ENCODE data around the gene OSBPL9. TPM values are rescaled to one million over a fixed set of nuclear protein-coding genes. Genes with fewer than 3 reads are reported as not detected.

The OSBPL9 gene
- total RNA-seq, 2 experiments from 2014 or later = 35.6 to 36.5 TPM

GRCh38 chr1:51705035-51705434, 88.1 kb downstream of the OSBPL9 start:
- Mint-ChIP-seq H3K27me3 (no peaks in the 10 kb centered on the region), H3K4me3 (no peak overlapping the region), H3K9me3 (no peaks in the 10 kb centered on the region), H3K36me3 (ENCODE audit: low read depth) (peaks cover 4% of the 10 kb centered on the region), H3K27ac (no peak overlapping the region), H3K4me1 (ENCODE audit: low read depth) (no peaks in the 10 kb centered on the region)
- Histone ChIP-seq H3K27ac (ENCODE audit: low read depth in 1 of 2, low read length in 2 of 2) (no peak overlapping the region), H3K4me1 (ENCODE audit: insufficient read depth, low read length) (no peaks in the 10 kb centered on the region), H3K9me3 (ENCODE audit: control insufficient read depth in 1 of 2, insufficient read depth in 1 of 2, low read length in 2 of 2) (no peaks in the 10 kb centered on the region), H3K36me3 (ENCODE audit: insufficient read depth, low read length) (no peaks in the 10 kb centered on the region), H3K27me3 (ENCODE audit: control insufficient read depth in 1 of 2, insufficient read depth in 2 of 2, low read length in 2 of 2) (no peaks in the 10 kb centered on the region), H3K4me3 (ENCODE audit: low read length) (no peak overlapping the region)
- TF ChIP-seq, protein P1, sequence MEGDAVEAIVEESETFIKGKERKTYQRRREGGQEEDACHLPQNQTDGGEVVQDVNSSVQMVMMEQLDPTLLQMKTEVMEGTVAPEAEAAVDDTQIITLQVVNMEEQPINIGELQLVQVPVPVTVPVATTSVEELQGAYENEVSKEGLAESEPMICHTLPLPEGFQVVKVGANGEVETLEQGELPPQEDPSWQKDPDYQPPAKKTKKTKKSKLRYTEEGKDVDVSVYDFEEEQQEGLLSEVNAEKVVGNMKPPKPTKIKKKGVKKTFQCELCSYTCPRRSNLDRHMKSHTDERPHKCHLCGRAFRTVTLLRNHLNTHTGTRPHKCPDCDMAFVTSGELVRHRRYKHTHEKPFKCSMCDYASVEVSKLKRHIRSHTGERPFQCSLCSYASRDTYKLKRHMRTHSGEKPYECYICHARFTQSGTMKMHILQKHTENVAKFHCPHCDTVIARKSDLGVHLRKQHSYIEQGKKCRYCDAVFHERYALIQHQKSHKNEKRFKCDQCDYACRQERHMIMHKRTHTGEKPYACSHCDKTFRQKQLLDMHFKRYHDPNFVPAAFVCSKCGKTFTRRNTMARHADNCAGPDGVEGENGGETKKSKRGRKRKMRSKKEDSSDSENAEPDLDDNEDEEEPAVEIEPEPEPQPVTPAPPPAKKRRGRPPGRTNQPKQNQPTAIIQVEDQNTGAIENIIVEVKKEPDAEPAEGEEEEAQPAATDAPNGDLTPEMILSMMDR (IDR thresholded peaks at IDR 0.05) = no peak
- DNase-seq = no peak
- CTCF ChIA-PET = no interaction called here
- intact Hi-C loops (cut with DNase I, micrococcal nuclease) = no loop called here
- ATAC-seq (ENCODE audit: poor library complexity) = no peak
- POLR2A ChIA-PET = no interaction called here

DNA sequence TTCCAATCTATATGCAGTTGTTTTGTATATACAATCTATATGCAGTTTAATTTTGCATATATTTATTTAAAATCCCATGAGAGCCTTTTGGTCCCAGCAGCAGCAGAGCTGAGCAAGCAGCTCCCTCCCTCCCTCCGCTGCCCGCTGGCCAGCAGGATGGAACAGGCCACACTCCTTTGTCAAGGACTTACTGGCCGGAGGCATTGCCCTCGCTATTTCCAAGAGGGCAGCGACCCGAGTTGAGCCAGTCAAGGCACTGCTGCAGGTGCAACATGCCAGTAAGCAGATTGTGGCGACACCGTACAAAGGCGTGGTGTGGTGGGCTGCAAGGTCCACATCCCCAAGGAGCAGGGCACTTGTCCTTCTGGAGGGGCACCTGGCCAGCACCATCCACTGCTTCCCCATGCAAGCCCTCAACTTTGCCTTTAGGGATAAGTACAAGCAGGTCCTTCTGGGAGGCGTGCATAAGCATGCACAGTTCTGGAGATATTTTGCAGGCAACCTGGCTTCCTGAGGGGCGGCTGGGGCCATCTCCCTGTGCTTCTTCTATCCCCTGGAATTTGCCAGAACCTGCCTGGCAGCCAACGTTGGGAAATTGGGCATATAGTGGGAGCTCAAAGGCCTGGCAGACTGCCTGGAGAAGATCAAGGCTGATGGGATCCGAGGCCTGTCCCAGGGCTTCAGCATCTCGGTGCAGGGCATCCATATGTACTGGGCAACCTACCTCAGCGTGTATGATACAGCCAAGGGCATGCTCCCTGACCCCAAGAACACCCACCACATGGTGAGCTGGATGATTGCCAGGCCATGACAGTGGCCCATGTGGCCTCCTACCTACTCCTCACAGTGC, 92.2 kb downstream of the OSBPL9 start:
- DNase-seq (peak in 1 of 14 experiments; percentile 7), ATAC-seq (ENCODE audit: poor library complexity) (no peak)
- H3K27me3 Mint-ChIP-seq = no peaks in the 10 kb centered on the region
- H3K4me3 Mint-ChIP-seq = no peak overlapping the region
- Histone ChIP-seq H3K4me3 (ENCODE audit: low read length) (no peak overlapping the region), H3K9me3 (ENCODE audit: control insufficient read depth in 1 of 2, insufficient read depth in 1 of 2, low read length in 2 of 2) (no peaks in the 10 kb centered on the region), H3K27ac (ENCODE audit: low read depth in 1 of 2, low read length in 2 of 2) (no peak overlapping the region), H3K27me3 (ENCODE audit: control insufficient read depth in 1 of 2, insufficient read depth in 2 of 2, low read length in 2 of 2) (no peaks in the 10 kb centered on the region), H3K4me1 (ENCODE audit: insufficient read depth, low read length) (no peaks in the 10 kb centered on the region), H3K36me3 (ENCODE audit: insufficient read depth, low read length) (no peaks in the 10 kb centered on the region)
- ChIA-PET CTCF (no interaction called here), POLR2A (no interaction called here)
- intact Hi-C loops (cut with DNase I, micrococcal nuclease) = no loop called here
- H3K36me3 Mint-ChIP-seq (ENCODE audit: low read depth) = peaks cover 10% of the 10 kb centered on the region
- no peak overlapping the region for H3K27ac Mint-ChIP-seq
- no peaks in the 10 kb centered on the region for H3K9me3 Mint-ChIP-seq
- no peaks in the 10 kb centered on the region for H3K4me1 Mint-ChIP-seq (ENCODE audit: low read depth)
- TF ChIP-seq, protein P1 (IDR thresholded peaks at IDR 0.05) = no peak

DNA sequence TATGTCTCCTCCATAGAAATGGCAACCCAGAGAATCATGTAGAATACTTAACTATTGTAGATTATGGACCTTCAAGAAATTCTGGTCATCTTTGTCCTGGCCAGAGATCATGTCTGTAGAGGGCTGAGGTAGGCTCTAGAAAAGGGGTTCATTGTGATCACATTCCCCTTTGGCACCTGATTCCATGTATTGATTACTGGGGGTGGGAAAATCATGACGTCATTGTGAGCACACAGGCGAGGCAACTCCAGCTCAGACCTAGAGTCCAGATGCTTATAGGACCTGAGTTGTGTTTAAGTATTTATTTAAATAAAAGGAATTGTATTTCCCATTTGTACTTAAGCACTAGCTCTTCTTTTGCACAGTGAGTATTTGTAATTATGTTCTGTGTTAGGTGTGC, 93.1 kb downstream of the OSBPL9 start:
- Histone ChIP-seq H3K27me3 (ENCODE audit: control insufficient read depth in 1 of 2, insufficient read depth in 2 of 2, low read length in 2 of 2) (no peaks in the 10 kb centered on the region), H3K27ac (ENCODE audit: low read depth in 1 of 2, low read length in 2 of 2) (no peak overlapping the region), H3K4me3 (ENCODE audit: low read length) (no peak overlapping the region), H3K4me1 (ENCODE audit: insufficient read depth, low read length) (no peaks in the 10 kb centered on the region), H3K36me3 (ENCODE audit: insufficient read depth, low read length) (no peaks in the 10 kb centered on the region), H3K9me3 (ENCODE audit: control insufficient read depth in 1 of 2, insufficient read depth in 1 of 2, low read length in 2 of 2) (no peaks in the 10 kb centered on the region)
- ATAC-seq (ENCODE audit: poor library complexity) (no peak), DNase-seq (no peak)
- H3K36me3 Mint-ChIP-seq (ENCODE audit: low read depth) = peaks cover 16% of the 10 kb centered on the region
- intact Hi-C loops (cut with DNase I, micrococcal nuclease) = no loop called here
- TF ChIP-seq, protein P1 (IDR thresholded peaks at IDR 0.05) = no peak
- no peaks in the 10 kb centered on the region for H3K4me1 Mint-ChIP-seq (ENCODE audit: low read depth)
- no peak overlapping the region for H3K4me3 Mint-ChIP-seq
- no peaks in the 10 kb centered on the region for H3K9me3 Mint-ChIP-seq
- no peak overlapping the region for H3K27ac Mint-ChIP-seq
- ChIA-PET POLR2A (no interaction called here), CTCF (no interaction called here)
- H3K27me3 Mint-ChIP-seq = no peaks in the 10 kb centered on the region

All from CD4-positive, alpha-beta T cell (primary cell).